GM19455 (cell line): ENCODE results near the gene PTPRC.
A peak's percentile ranks its signal among the peaks of the same experiment; 100 is the strongest.

ENCODE experiments used
- ATAC-seq: cut with Tn5 transposase; IDR thresholded peaks from one replicate; pipeline ENCODE4 v1.9.1; 2021; ENCODE audit not compliant: unreplicated experiment

PTPRC gene

GRCh38 chr1:198669023-198669698, 30.3 kb downstream of the PTPRC start:
- ATAC-seq = peak; percentile 72

GRCh38 chr1:198669771-198670170, 30.9 kb downstream of the PTPRC start:
- no peak for ATAC-seq

GRCh38 chr1:198671136-198671535, 32.3 kb downstream of the PTPRC start:
- ATAC-seq = no peak

GRCh38 chr1:198672124-198672523, 33.3 kb downstream of the PTPRC start:
- ATAC-seq = no peak

- ATAC-seq = no peak
Observed at GRCh38 chr1:198674009-198674408, 35.2 kb downstream of the PTPRC start.

- ATAC-seq = no peak
Observed at GRCh38 chr1:198676253-198676652, 37.4 kb downstream of the PTPRC start.

- no peak for ATAC-seq
Observed at GRCh38 chr1:198677027-198677426, 38.2 kb downstream of the PTPRC start.

GRCh38 chr1:198677871-198678270, 39.0 kb downstream of the PTPRC start:
- ATAC-seq = no peak

GRCh38 chr1:198678301-198678836, 39.5 kb downstream of the PTPRC start:
- ATAC-seq = no peak

- ATAC-seq = no peak
Observed at GRCh38 chr1:198678901-198679329, 40.1 kb downstream of the PTPRC start.

GRCh38 chr1:198679535-198680173, 40.8 kb downstream of the PTPRC start:
- no peak for ATAC-seq

- no peak for ATAC-seq
Observed at GRCh38 chr1:198680174-198680875, 41.5 kb downstream of the PTPRC start.

- ATAC-seq = no peak
Observed at GRCh38 chr1:198681252-198681651, 42.4 kb downstream of the PTPRC start.

GRCh38 chr1:198681831-198682759, 43.3 kb downstream of the PTPRC start:
- ATAC-seq = peak; percentile 92

GRCh38 chr1:198682850-198683249, 44.0 kb downstream of the PTPRC start:
- no peak for ATAC-seq

- ATAC-seq = no peak
Observed at GRCh38 chr1:198683449-198683848, 44.6 kb downstream of the PTPRC start.

- ATAC-seq = no peak
Observed at GRCh38 chr1:198686069-198686728, 47.4 kb downstream of the PTPRC start.

- no peak for ATAC-seq
Observed at GRCh38 chr1:198687429-198687828, 48.6 kb downstream of the PTPRC start.

GRCh38 chr1:198691063-198691462, 52.2 kb downstream of the PTPRC start:
- no peak for ATAC-seq

- no peak for ATAC-seq
Observed at GRCh38 chr1:198693321-198693720, 54.5 kb downstream of the PTPRC start.
